ENCODE data around the gene LRRC75B. TPM values are rescaled to one million over a fixed set of nuclear protein-coding genes. Genes with fewer than 3 reads are reported as not detected.
"Not testable (repeated sequence)": the region's sequence is repeated elsewhere in the genome, so short reads cannot be mapped to it uniquely, and the experiment has no call there.

Gene LRRC75B, protein sequence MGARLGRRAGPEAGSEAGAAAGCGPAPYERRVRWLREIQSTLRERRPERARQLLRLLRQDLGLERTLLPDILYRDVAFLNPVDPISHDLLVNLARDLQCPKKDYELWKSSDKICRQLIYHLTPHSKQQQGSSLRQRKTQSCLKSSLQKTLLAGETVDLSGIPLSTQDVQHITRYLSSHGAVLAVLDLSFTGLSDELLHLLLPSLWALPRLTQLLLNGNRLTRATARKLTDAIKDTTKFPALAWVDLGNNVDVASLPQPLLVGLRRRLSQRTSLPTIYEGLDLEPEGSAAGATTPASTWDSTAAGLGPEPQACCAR
- total RNA-seq (2014; rRNA removed; shearing (Covaris generic)) (7.8 and 16.3 TPM in 2 replicates), polyA plus RNA-seq (2016; fragmentation: Nextera tagmentation; extraction: Ambion mirVana) (10.6 and 11.4 TPM in 2 replicates)

DNA sequence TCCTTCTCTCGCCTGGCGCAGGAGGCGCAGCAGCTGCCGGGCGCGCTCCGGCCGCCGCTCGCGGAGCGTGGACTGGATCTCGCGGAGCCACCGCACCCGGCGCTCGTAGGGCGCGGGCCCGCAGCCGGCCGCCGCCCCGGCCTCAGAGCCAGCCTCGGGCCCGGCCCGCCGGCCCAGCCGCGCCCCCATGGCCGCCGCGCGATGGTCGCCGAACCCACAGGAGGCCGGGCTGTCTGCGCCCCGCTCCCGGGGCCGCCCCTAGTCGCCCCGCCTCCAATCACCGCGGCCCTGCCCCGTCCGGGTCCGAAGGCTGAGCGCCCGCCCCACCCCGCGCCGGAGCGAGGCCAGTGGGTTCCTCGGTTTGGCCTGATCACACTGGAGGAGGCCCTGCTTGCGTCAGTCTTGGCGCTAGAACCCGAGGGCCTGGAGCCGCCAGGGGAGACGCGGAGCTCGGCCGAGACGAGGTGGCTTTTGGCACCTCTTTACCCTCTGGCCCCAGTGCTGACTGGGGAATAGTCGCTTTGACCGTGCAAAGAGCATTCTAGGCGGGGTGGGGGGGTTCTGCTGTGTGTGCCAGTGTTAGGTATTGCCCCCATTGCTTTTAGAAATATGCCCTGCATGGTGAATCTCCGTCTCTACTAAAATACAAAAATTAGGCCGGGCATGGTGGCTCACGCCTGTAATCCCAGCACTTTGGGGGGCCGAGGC lies at the start of gene LRRC75B:
LRRC75B (minus strand) TSS at position 223 of the 708 bp plus-strand sequence; CDS start at position 189, 34 bp downstream.
- H3K9ac ChIP-seq = peak within 1 kb of the TSS; percentile 85
- TF ChIP-seq EZH2 (IDR thresholded peaks at IDR 0.05; ENCODE audit: insufficient read depth, poor library complexity, severe bottlenecking) (no peak), EZH2phosphoT487 (IDR thresholded peaks at IDR 0.05; ENCODE audit: insufficient read depth, low read depth) (no peak)
- H3K79me2 ChIP-seq (ENCODE audit: insufficient read depth) = no peaks in the 10 kb centered on the region
- H3K4me3 ChIP-seq = peak within 1 kb of the TSS; percentile 76
- H4K20me1 ChIP-seq (ENCODE audit: insufficient read depth) = no peaks in the 10 kb centered on the region
- no peaks in the 10 kb centered on the region for H3K27me3 ChIP-seq (replicated peaks; ENCODE audit: insufficient read depth)
- peak; percentile 88 for DNase-seq
- peak within 1 kb of the TSS; percentile 89 for H3K4me2 ChIP-seq (ENCODE audit: unreplicated experiment)
- H3K9me3 ChIP-seq (ENCODE audit: low read depth) = no peaks in the 10 kb centered on the region
- H3K9me2 ChIP-seq (ENCODE audit: insufficient read depth) = no peaks in the 10 kb centered on the region
- H3F3A ChIP-seq (ENCODE audit: insufficient read depth) = no peaks in the 10 kb centered on the region
- H3K27ac ChIP-seq = peak within 1 kb of the TSS; percentile 47
- H2AFZ ChIP-seq = peak within 1 kb of the TSS; percentile 91
- in situ Hi-C loops (cut with MboI) = no loop called here
- WGBS, 2 experiments (ENCODE audit: low coverage in 1 of 2, low lambda C conversion rate in 2 of 2, missing lambda C conversion rate in 2 of 2) = 3 to 4% methylated on average over 47 to 48 of the region's 72 CpGs
- no peaks in the 10 kb centered on the region for H3K36me3 ChIP-seq (ENCODE audit: low read depth)
- H3K4me1 ChIP-seq (ENCODE audit: insufficient read depth) = peaks cover 3% of the 10 kb centered on the region; the same call in 1 of the 2 replicates

DNA sequence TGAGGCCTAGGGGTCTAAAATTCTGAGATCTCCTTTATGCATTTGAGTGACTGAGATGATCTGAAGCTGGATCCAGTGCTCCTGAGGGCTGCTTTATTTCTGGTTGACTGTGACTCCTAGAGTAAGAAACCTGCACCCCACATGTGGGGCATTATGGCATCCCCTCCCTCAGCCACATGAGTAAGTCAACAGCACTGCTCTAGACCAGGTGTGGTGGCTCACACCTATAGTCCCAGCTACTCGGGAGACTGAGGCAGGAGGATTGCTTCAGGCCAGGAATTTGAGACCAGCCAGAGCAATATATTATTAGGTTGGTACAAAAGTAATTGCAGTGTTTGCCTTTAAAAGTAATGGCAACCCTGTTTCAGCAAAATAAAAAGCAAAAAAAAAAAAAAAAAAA lies 49.4 kb upstream of the LRRC75B start:
- H4K20me1 ChIP-seq (ENCODE audit: insufficient read depth); in situ Hi-C loops (cut with MboI); H3F3A ChIP-seq (ENCODE audit: insufficient read depth); DNase-seq; H3K9me3 ChIP-seq (ENCODE audit: low read depth); H3K36me3 ChIP-seq (ENCODE audit: low read depth); H3K4me3 ChIP-seq; H2AFZ ChIP-seq; H3K79me2 ChIP-seq (ENCODE audit: insufficient read depth); H3K4me2 ChIP-seq (ENCODE audit: unreplicated experiment); H3K27ac ChIP-seq; H3K4me1 ChIP-seq (ENCODE audit: insufficient read depth); H3K9ac ChIP-seq; H3K27me3 ChIP-seq (replicated peaks; ENCODE audit: insufficient read depth); H3K9me2 ChIP-seq (ENCODE audit: insufficient read depth): not testable (repeated sequence)
- WGBS, 2 experiments (ENCODE audit: low coverage in 1 of 2, low lambda C conversion rate in 2 of 2, missing lambda C conversion rate in 2 of 2) = 4 to 23% methylated on average over 1 of the region's 1 CpG

DNA sequence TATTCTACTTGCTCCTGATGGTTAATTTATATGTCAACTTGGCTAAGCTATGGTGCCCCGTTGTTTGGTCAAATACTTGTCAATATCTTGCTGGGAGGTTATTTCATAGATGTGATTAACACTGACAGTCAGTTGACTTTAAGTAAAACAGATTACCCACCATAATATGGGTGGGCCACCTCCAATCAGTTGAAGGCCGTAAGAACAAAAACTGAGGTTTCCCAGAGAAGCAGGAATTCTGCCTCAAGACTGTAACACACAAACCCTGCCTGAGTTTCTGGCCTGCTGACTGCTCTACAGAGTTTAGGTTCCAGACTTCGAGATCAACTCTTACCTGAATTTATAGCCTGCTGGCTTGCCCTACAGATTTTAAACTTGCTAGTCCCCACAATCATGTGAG lies 43.6 kb upstream of the LRRC75B start:
- H3K4me1 ChIP-seq (ENCODE audit: insufficient read depth); H3K79me2 ChIP-seq (ENCODE audit: insufficient read depth); H4K20me1 ChIP-seq (ENCODE audit: insufficient read depth); H3K27ac ChIP-seq; H3K9me2 ChIP-seq (ENCODE audit: insufficient read depth); in situ Hi-C loops (cut with MboI); H3K4me2 ChIP-seq (ENCODE audit: unreplicated experiment); H2AFZ ChIP-seq; H3K9ac ChIP-seq; H3K27me3 ChIP-seq (replicated peaks; ENCODE audit: insufficient read depth); H3K4me3 ChIP-seq; DNase-seq; H3F3A ChIP-seq (ENCODE audit: insufficient read depth); H3K9me3 ChIP-seq (ENCODE audit: low read depth); H3K36me3 ChIP-seq (ENCODE audit: low read depth): not testable (repeated sequence)
- 33 to 38% methylated on average over 3 of the region's 3 CpGs for WGBS, 2 experiments (ENCODE audit: low coverage in 1 of 2, low lambda C conversion rate in 2 of 2, missing lambda C conversion rate in 2 of 2)

DNA sequence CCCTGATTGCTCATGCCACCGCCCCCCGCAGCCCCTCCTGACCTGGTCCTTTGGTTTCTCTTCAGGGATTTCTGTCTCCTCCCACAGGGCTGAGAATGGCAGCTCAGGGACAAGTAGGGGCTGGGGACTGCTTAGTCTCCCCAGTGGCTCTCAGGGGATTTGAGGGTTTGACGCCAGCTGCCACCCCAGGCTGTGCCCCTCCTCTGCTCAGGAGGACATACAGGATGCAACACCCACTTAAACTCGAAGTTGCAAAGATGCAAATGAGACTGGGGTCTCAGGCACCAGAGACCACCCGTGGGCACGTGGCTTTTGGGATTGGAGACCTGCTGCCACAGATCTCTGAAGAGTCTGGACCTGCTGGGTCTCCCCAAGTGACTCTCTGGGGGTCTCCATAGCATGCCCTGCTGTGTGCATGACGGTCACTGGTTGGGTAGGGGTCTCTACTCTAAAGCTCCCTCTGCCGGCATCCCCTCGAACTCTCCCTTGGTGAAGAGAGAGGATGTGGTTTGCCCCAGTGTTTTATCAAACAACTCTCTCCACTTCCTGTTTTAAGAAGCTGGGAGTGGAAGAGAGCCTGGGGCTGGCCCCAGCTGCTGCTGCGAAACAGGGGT lies 42.0 kb upstream of the LRRC75B start:
- H3K79me2 ChIP-seq (ENCODE audit: insufficient read depth); H3K4me3 ChIP-seq; H3K27me3 ChIP-seq (replicated peaks; ENCODE audit: insufficient read depth); H4K20me1 ChIP-seq (ENCODE audit: insufficient read depth); H3K27ac ChIP-seq; H3K4me1 ChIP-seq (ENCODE audit: insufficient read depth); H3K4me2 ChIP-seq (ENCODE audit: unreplicated experiment); in situ Hi-C loops (cut with MboI); DNase-seq; H3K9me3 ChIP-seq (ENCODE audit: low read depth); H3F3A ChIP-seq (ENCODE audit: insufficient read depth); H3K9ac ChIP-seq; H3K36me3 ChIP-seq (ENCODE audit: low read depth); H2AFZ ChIP-seq; H3K9me2 ChIP-seq (ENCODE audit: insufficient read depth): not testable (repeated sequence)
- 39 to 40% methylated on average over 9 of the region's 10 CpGs for WGBS, 2 experiments (ENCODE audit: low coverage in 1 of 2, low lambda C conversion rate in 2 of 2, missing lambda C conversion rate in 2 of 2)

DNA sequence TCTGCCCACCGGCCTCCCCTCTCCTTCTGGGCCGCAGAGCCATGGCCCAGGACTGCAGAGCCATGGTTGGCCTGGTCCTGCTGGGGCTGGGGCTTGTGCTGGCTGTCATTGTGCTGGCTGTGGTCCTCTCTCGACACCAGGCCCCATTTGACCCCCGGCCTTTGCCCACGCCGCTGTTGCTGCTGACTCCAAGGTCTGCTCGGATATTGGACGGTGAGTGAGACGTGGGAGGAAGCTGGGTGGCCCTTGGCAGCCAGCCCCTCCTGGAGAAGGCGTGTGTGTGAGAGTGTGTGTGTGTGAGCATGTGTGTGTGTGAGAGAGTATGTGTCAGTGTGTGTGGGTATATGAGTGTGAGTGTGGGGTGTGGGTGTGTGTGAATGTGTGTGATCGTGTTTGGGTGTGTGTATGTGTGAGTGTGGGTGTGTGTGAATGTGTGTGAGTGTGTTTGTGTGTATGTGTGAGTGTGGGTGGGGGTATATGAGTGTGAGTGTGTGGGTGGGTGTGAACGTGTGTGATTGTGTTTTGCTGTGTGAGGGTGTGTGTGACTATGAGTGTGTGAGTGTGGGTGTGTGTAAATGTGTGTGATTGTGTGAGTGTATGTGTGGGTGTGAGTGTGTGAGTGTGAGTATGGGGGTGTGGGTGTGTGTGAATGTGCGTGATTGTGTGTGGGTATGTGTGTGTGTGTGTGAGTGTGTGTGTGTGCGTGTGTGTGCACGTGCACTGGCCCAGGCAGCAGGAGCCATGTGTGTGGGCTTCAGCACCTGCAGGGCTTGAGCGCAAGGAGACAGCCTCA lies 40.6 kb upstream of the LRRC75B start:
- H3K27me3 ChIP-seq (replicated peaks; ENCODE audit: insufficient read depth); H3K36me3 ChIP-seq (ENCODE audit: low read depth); H3K4me3 ChIP-seq; in situ Hi-C loops (cut with MboI); H3K79me2 ChIP-seq (ENCODE audit: insufficient read depth); H3K9ac ChIP-seq; H4K20me1 ChIP-seq (ENCODE audit: insufficient read depth); H3K4me2 ChIP-seq (ENCODE audit: unreplicated experiment); H3F3A ChIP-seq (ENCODE audit: insufficient read depth); H3K9me2 ChIP-seq (ENCODE audit: insufficient read depth); H3K4me1 ChIP-seq (ENCODE audit: insufficient read depth); H3K27ac ChIP-seq; H3K9me3 ChIP-seq (ENCODE audit: low read depth); H2AFZ ChIP-seq; DNase-seq: not testable (repeated sequence)
- WGBS, 2 experiments (ENCODE audit: low coverage in 1 of 2, low lambda C conversion rate in 2 of 2, missing lambda C conversion rate in 2 of 2) = 33 to 35% methylated on average over 12 to 16 of the region's 16 CpGs

DNA sequence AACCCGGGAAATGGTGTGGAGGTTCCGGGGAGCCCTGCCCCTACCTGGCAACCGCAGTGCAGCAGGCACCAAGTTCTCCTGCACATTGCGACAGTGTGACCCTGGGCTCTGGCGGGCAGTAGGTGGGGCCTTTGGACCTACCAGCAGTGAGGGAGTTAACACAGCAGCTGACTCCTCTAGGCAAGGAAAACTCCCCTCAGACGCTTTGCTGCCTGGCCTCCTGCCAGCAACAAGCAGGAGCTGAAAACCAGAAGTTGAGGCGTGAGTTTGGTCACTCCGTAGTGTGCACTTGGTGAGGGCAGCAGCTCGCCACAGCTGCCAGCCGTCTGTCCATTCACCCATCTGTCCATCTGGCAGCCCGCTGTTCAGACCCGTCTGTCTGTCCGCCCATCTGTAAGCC lies 39.8 kb upstream of the LRRC75B start:
- in situ Hi-C loops (cut with MboI); H3K4me3 ChIP-seq: not testable (repeated sequence)

More for the DNA sequence above, 39.8 kb upstream of the LRRC75B start:
- WGBS, 2 experiments (ENCODE audit: low coverage in 1 of 2, low lambda C conversion rate in 2 of 2, missing lambda C conversion rate in 2 of 2) = 29 to 32% methylated on average over 12 to 13 of the region's 13 CpGs
- H2AFZ ChIP-seq; DNase-seq; H3K9me2 ChIP-seq (ENCODE audit: insufficient read depth); H3K27ac ChIP-seq; H3K79me2 ChIP-seq (ENCODE audit: insufficient read depth); H3K4me2 ChIP-seq (ENCODE audit: unreplicated experiment); H3K4me1 ChIP-seq (ENCODE audit: insufficient read depth); H3F3A ChIP-seq (ENCODE audit: insufficient read depth); H4K20me1 ChIP-seq (ENCODE audit: insufficient read depth); H3K36me3 ChIP-seq (ENCODE audit: low read depth); H3K9ac ChIP-seq; H3K9me3 ChIP-seq (ENCODE audit: low read depth); H3K27me3 ChIP-seq (replicated peaks; ENCODE audit: insufficient read depth): not testable (repeated sequence)
